Natural killer cell treated with Interleukin-12 subunit alpha and Interleukin-12 subunit beta and Interleukin-15 and Interleukin-18, amount 100 ng/mL, for 72 hours (primary cell): ENCODE measurements around the gene ACTA1. TPM values are rescaled to one million over a fixed set of nuclear protein-coding genes. Genes with fewer than 3 reads are reported as not detected.
"Not testable (repeated sequence)": the region's sequence is repeated elsewhere in the genome, so short reads cannot be mapped to it uniquely, and the experiment has no call there.

Source experiments
- ATAC-seq, 2 donors: fragments of 150-1000 bp; cut with Tn5 transposase in 1 of 2; sonication (Bioruptor Pico), chemical (Tn5 transposase) in 1 of 2; 2 replicates each; pipeline ENCODE4 v1.10.0; 2021
- DNase-seq: peaks from one replicate; pipeline ENCODE4 v3.0.0; 2022; ENCODE audit warnings: low spot score
- H3K27ac Mint-ChIP-seq, 2 donors: 1 replicate in 1 of 2; 2 replicates in 1 of 2; pipeline ENCODE4 v1.8.0; 2022; ENCODE audit warnings: mixed read lengths in 2 of 2, mild to moderate bottlenecking in 1 of 2, moderate library complexity in 1 of 2
- H3K27me3 Mint-ChIP-seq, 2 donors: 1 replicate in 1 of 2; 2 replicates in 1 of 2; pipeline ENCODE4 v1.8.0; 2022; ENCODE audit warnings: mixed read lengths in 2 of 2
- H3K36me3 Mint-ChIP-seq: one replicate; pipeline ENCODE4 v1.8.0; 2022; ENCODE audit warnings: mixed read lengths
- H3K4me1 Mint-ChIP-seq, 2 donors: 1 replicate in 1 of 2; 2 replicates in 1 of 2; pipeline ENCODE4 v1.8.0; 2022; ENCODE audit warnings: low read depth in 2 of 2, mixed read lengths in 2 of 2, mild to moderate bottlenecking in 1 of 2
- H3K4me3 Mint-ChIP-seq: one replicate; pipeline ENCODE4 v1.8.0; 2022; ENCODE audit warnings: mixed read lengths
- H3K9me3 Mint-ChIP-seq: 2 replicates; pipeline ENCODE4 v1.8.0; 2022; ENCODE audit warnings: mixed read lengths
- total RNA-seq, 2 donors: library from RNA; stranded (reverse); gene quantifications; one replicate each; pipeline ENCODE4 v1.2.3, GENCODE V29; 2022

ACTA1 gene
- total RNA-seq, 2 donors from 2014 or later = not detected

DNA sequence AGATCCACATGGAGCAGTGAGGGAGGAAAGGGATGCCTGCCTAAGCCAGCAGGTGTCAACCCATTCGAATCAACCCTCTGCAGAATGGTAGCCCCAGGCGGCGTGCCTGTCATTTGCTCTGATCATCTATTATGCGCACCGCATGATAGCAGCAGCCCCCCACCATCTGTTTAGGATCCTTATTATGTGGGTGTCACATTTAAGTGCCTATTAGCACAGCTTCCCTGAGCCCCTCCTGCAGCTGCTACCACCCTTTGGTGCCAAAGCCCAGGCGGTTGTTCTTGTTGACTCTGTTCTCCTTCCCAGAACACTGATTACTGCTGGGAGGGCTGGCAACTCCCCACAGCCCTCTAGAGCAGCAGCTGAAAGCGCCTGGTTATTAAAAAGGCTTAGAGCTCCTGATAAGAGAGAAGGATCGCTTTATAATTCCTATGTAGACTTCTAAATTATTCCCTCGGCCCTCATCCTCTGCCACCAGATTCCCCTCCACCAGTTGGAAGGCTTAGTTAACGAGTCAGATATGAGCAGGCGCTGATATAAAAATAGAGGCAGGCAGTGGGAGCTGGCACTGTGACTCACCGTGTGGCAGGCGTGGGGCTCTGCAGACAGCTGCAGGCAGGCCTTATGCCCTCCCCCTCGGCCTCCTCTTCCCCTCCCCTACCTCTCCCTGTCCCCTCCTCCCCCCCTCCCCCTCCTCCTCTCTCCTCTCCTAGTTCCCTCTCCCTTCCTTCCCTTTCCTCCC lies 23.0 kb downstream of the ACTA1 start:
- Mint-ChIP-seq H3K27ac (no peak overlapping the region), H3K4me3 (no peak overlapping the region), H3K27me3 (peaks cover 36 to 49% of the 10 kb centered on the region in 2 donors), H3K36me3 (no peaks in the 10 kb centered on the region), H3K4me1 (peaks cover 0 to 9% of the 10 kb centered on the region in 2 donors), H3K9me3 (no peaks in the 10 kb centered on the region)
- DNase-seq (no peak), ATAC-seq (no peak)

DNA sequence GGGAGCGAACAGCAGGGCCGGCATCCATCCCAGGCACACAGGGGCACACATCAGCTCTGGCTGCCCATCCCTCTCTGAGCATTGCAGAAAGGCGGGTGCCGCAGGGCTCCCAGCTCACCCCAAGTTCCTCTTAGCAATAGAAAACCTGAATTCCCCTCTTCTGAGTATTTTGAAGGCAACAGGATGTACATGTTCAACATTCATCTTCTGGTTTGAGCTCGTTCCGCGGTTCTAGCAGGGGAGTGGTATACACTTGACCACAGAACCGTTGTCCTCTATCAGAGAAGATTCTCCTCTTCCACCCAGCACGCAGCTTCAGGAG lies 23.6 kb downstream of the ACTA1 start:
- H3K36me3 Mint-ChIP-seq = no peaks in the 10 kb centered on the region
- peaks cover 42 to 54% of the 10 kb centered on the region in 2 donors for H3K27me3 Mint-ChIP-seq
- H3K27ac Mint-ChIP-seq = no peak overlapping the region
- ATAC-seq (no peak), DNase-seq (no peak)
- H3K9me3 Mint-ChIP-seq = no peaks in the 10 kb centered on the region
- H3K4me3 Mint-ChIP-seq = no peak overlapping the region
- H3K4me1 Mint-ChIP-seq = peaks cover 0 to 9% of the 10 kb centered on the region in 2 donors

DNA sequence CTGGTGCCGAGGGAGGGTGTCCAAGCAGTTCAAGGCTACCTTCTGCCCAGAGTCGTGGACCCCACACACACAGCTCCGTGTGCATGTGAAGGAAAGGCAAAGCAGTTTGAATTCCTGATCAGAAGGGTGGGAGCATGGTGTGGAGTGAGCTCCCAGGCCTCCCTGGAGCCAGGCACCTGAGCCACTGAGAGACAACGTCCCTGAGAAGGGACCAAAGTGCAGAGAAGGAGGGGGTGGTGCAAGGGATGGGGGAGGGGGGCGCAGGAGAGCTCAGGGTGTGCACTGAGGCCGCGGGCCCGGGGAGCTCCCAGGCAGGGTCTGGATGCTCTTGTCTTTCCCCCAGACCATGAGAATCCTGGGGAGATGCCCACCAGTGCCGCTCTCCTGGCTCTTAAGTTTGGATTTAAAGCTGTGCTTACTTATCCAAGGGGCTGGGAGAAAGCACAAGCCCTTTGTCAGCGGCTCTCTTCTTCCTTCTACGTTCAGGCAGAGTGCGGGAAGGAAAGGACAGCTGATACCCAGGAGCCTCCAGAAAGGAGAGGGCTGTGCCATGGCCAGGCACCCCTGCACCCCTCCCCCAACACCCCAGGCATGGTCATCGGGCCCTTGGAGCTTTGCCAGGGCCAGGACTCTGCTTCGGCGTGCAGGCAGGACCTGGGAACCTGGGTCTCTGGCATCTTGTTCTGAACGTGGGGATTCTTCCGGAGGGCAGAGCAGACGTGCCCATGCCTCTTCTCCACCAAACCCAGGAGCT lies 24.1 kb downstream of the ACTA1 start:
- peaks cover 47 to 57% of the 10 kb centered on the region in 2 donors for H3K27me3 Mint-ChIP-seq
- no peaks in the 10 kb centered on the region for H3K36me3 Mint-ChIP-seq
- no peak overlapping the region for H3K27ac Mint-ChIP-seq
- DNase-seq = no peak
- H3K4me1 Mint-ChIP-seq = peaks cover 0 to 9% of the 10 kb centered on the region in 2 donors
- H3K9me3 Mint-ChIP-seq = no peaks in the 10 kb centered on the region
- H3K4me3 Mint-ChIP-seq = no peak overlapping the region
- no peak for ATAC-seq

DNA sequence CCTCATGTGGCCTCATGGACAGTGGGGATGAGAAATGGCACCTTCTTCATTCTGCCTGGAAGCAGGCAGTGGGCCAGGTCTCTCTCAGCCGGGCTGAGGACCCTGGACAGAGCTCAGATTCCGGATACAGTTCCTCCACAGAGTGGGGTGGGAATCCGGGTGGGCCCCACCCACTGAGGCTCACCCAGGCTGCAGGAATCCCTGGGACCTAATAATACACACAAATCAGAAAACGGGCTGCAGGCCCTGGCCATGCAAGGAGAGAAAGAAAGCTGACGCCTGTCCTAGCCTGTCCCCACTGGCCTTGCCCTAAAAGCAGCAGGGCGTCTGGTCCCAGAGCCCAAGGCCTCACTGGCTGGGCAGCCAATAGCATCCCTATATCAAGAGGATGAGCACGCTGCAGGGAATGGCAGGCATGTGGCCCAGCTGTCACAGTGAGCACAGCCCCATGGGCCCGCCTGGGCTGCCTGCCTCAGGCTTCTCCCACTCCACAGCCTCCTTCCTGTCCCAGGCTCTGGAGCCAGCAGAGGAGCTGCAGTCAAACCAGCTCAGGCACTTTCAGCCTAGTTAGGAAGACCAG lies 25.3 kb downstream of the ACTA1 start:
- Mint-ChIP-seq H3K27me3 (peaks cover 51 to 58% of the 10 kb centered on the region in 2 donors), H3K4me3 (no peak overlapping the region), H3K4me1 (peaks cover 0 to 9% of the 10 kb centered on the region in 2 donors), H3K36me3 (no peaks in the 10 kb centered on the region), H3K27ac (no peak overlapping the region), H3K9me3 (no peaks in the 10 kb centered on the region)
- DNase-seq = no peak
- ATAC-seq = no peak

DNA sequence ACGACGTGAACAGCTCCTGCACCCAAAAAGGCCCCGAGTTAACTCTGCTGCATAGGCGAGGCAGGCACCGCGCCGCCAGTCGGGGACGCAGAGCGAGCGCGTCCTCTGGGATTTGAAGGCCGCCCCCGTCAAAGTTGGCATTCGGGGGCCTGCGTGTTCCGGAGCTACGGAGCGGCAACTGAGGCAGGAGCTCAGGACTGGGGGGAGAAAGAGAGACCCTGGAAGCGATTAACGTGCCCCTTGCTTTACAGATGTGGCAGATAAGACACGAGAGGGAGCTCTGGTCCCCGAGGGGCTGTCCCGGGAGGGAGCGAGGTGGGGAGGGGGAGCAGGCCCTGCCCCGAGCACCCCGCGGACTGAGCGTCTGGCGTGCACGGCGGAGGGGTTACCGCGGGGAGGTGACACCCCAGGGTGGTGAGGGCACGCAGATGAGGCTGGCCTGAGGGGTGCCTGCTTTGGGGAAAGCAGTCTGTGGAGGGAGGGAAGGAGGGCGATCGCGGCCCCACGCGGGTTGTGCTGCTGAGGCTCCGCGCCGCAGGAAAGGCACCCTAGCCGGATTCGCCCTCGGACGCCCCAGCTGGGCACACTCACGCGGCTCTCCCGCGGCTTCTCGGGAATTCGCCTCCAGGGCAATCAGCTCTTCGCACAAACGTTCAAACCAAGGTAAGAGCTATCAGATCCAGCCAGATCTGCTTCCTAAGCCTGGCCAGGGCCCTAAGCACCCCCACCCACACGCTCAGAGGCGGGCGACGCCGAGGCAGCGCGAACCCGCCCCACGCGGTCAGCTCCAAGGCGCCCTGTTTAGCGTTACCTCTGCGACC lies 26.5 kb downstream of the ACTA1 start:
- Mint-ChIP-seq H3K27me3 (peaks cover 51 to 56% of the 10 kb centered on the region in 2 donors), H3K9me3 (no peaks in the 10 kb centered on the region), H3K36me3 (no peaks in the 10 kb centered on the region), H3K4me3 (peak overlapping the region; percentile 57), H3K4me1 (peaks cover 0 to 9% of the 10 kb centered on the region in 2 donors), H3K27ac (no peak overlapping the region)
- no peak for ATAC-seq
- no peak for DNase-seq

DNA sequence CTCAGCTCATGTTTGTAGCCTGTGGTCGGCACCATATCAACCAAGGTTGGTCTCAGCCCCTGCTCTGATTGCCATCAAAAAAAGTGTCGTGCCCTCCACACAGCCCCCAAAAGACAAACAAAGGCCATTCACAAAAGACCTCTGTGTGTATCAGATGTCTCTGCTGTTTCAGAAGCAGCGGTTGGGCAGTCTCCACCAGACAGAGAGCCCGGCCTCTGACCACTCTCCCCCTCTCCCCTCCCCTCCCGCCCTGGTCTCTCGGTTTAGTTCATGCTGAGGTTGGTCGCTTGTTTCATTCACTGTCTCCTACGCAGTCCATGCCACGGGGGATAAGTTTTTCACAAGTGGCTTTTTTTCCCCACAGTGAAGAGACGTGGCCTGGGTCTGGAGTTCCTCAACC lies 27.1 kb downstream of the ACTA1 start:
- Mint-ChIP-seq H3K27me3 (peaks cover 57 to 59% of the 10 kb centered on the region in 2 donors), H3K4me3 (peak overlapping the region; percentile 57), H3K36me3 (no peaks in the 10 kb centered on the region), H3K27ac (no peak overlapping the region), H3K9me3 (no peaks in the 10 kb centered on the region), H3K4me1 (peaks cover 0 to 9% of the 10 kb centered on the region in 2 donors)
- ATAC-seq = no peak
- DNase-seq = no peak

DNA sequence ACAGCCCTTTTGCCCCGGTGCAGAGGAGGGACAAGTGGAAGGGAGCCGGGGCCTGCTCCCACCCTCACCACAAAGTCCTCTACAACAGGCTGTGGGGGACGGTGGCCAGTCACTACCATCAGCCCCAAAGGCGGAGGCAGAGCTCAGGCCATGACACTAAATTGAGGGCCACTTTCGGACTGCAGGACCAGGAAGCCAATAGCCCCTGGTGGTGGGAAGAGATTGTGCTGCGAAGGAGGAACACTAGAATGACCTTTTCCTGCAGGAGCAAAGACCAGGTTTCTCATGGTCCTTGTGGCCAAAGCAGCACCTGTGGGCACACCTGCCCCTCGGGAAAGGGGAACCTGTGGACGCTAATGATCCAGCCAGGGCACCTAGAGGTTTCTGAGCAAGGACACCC lies 30.3 kb downstream of the ACTA1 start:
- Mint-ChIP-seq H3K36me3 (no peaks in the 10 kb centered on the region), H3K4me1 (peaks cover 0 to 4% of the 10 kb centered on the region in 2 donors), H3K9me3 (no peaks in the 10 kb centered on the region), H3K4me3 (no peak overlapping the region), H3K27ac (no peak overlapping the region), H3K27me3 (peaks cover 50 to 52% of the 10 kb centered on the region in 2 donors)
- ATAC-seq (no peak), DNase-seq (no peak)

DNA sequence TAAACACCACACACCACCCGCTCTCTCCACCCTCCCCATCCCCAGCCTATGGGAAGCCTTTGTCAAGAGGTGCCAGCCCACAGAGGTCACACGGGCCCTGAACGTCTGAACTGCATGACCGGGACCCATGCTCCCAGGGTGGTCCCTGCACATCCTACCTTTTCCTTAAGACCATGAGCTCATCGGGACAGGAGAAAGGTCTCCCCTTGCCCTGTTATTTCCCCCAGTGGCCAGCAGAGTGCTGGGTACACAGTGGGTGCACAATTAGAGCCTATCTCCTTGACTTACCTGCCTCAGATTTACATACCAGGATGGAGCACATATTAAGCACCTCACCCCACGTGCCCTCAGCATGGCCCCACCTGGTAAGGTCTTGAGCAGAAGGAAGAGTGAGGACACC lies 30.9 kb downstream of the ACTA1 start:
- DNase-seq = no peak
- peaks cover 48 to 49% of the 10 kb centered on the region in 2 donors for H3K27me3 Mint-ChIP-seq

DNA sequence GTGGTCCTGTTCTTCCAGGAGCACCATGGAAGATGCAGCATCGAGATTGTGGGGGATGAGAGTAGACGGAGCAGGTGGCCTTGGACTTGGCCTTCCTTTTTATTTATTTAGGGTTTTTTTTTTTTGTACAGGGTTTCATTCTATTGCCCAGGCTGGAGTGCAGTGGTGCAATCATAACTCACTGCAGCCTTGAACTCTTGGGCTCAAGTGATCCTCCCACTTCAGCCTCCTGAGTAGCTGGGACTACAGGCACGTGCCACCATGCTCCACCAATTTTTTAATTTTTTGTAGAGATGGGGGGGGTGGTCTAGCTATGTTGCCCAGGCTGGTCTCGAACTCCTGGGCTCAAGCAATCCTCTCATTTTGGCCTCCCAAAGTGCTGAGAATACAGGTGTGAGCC lies 31.6 kb downstream of the ACTA1 start:
- not testable (repeated sequence) for H3K4me3 Mint-ChIP-seq

More for the DNA sequence above, 30.9 kb downstream of the ACTA1 start:
- Mint-ChIP-seq H3K4me1 (peaks cover 0 to 4% of the 10 kb centered on the region in 2 donors), H3K9me3 (no peaks in the 10 kb centered on the region), H3K36me3 (no peaks in the 10 kb centered on the region), H3K4me3 (no peak overlapping the region), H3K27ac (no peak overlapping the region)
- ATAC-seq = peak in 1 of 2 donors; percentile 25

DNA sequence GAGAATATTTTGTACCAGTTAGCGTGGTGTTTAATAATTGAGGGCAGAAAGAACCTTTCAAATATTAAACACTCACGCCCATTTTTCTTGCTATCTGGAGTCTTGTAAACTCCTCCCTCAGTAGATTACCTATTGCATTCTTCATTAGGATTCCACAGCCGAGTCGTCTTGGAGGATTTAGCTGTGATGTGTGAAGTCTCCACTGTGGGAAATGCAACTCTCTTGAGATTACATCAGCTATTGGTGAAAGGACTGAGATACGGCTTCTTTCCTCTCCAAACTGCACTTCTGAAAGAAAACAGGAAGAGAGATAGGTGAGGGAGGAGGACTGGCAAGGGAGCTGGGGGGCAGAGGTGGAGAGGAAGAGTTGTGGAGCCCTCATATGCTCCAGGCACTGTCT lies 36.1 kb downstream of the ACTA1 start:
- H3K9me3 Mint-ChIP-seq = no peaks in the 10 kb centered on the region
- H3K4me3 Mint-ChIP-seq = no peak overlapping the region
- peaks cover 35 to 45% of the 10 kb centered on the region in 2 donors for H3K27me3 Mint-ChIP-seq
- ATAC-seq = no peak
- H3K36me3 Mint-ChIP-seq = no peaks in the 10 kb centered on the region
- no peak overlapping the region for H3K27ac Mint-ChIP-seq
- H3K4me1 Mint-ChIP-seq = no peaks in the 10 kb centered on the region
- no peak for DNase-seq

More for the DNA sequence above, 31.6 kb downstream of the ACTA1 start:
- ATAC-seq, DNase-seq, H3K27ac Mint-ChIP-seq, H3K4me1 Mint-ChIP-seq, H3K9me3 Mint-ChIP-seq, H3K36me3 Mint-ChIP-seq: not testable (repeated sequence)
- peaks cover 46 to 49% of the 10 kb centered on the region in 2 donors for H3K27me3 Mint-ChIP-seq

DNA sequence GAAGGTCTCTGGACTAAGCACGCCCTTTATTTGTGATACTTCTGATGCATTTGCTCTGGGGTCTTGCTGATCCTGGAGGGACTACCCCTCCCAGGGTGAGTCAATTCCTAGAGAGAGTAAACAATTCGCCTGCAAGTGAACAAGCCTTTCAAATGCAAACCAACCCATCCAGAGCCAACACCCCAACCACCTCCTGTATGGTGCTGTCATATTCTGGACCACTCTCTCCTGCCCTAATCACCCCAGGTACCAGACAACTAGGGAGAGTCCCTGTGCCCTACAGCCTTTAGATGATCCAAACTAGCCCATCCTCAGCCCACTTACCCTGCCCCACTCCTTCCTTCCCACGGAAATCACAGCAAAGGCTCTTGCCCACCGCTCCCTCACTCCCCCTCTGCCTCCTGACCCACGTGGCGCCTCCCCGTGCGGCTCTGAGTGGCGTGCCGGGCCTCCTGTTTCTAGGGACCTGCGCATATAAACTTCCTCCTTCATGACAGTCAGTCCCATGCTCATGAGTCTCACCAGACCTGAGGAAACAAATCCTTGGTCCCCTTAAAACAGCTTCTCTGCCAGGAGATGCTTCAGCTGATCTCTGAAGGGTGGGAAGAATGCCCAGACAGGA lies 37.2 kb downstream of the ACTA1 start:
- DNase-seq (no peak), ATAC-seq (no peak)
- peaks cover 31 to 38% of the 10 kb centered on the region in 2 donors for H3K27me3 Mint-ChIP-seq
- no peak overlapping the region for H3K4me3 Mint-ChIP-seq
- H3K36me3 Mint-ChIP-seq = no peaks in the 10 kb centered on the region
- no peaks in the 10 kb centered on the region for H3K4me1 Mint-ChIP-seq
- no peak overlapping the region for H3K27ac Mint-ChIP-seq
- no peaks in the 10 kb centered on the region for H3K9me3 Mint-ChIP-seq

DNA sequence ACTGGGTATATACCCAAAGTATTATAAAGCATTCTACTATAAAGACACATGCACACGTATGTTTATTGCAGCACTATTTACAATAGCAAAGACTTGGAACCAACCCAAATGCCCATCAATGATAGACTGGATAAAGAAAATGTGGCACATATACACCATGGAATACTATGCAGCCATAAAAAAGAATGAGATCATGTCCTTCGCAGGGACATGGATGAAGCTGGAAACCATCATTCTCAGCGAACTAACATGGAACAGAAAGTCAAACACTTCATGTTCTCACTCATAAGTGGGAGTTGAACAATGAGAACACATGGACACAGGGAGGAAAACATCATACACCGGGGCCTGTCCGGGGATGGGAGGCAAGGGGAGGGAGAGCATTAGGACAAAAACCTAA lies 39.4 kb downstream of the ACTA1 start:
- H3K4me3 Mint-ChIP-seq, H3K27ac Mint-ChIP-seq, H3K4me1 Mint-ChIP-seq, H3K36me3 Mint-ChIP-seq, DNase-seq, H3K9me3 Mint-ChIP-seq, ATAC-seq: not testable (repeated sequence)
- H3K27me3 Mint-ChIP-seq = peaks cover 35% of the 10 kb centered on the region in 2 donors

DNA sequence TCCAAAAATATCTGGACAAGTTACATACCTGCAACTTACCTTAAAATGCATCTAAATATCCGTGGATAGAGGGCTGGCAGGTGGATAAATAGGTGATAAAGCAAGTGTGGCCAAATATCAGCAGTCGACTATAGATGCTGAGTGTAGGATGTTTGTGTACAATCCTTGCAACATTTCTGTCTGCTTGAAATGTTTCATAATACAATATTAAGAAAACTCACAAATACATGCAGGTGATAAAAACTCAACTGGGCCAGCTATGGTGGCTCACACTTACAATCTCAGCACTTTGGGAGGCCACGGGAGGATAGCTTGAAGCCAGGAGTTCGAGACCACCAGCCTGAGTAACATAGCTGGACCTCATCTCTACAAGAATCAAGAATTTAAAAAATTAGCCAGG lies 41.0 kb downstream of the ACTA1 start:
- H3K27ac Mint-ChIP-seq = no peak overlapping the region
- no peak for ATAC-seq
- no peaks in the 10 kb centered on the region for H3K4me1 Mint-ChIP-seq
- H3K27me3 Mint-ChIP-seq = peaks cover 29 to 33% of the 10 kb centered on the region in 2 donors
- DNase-seq = no peak
- H3K9me3 Mint-ChIP-seq = no peaks in the 10 kb centered on the region
- no peaks in the 10 kb centered on the region for H3K36me3 Mint-ChIP-seq
- no peak overlapping the region for H3K4me3 Mint-ChIP-seq
